ENCODE results near the gene TWF2.
A peak's percentile ranks its signal among the peaks of the same experiment; 100 is the strongest.

TWF2 gene

DNA sequence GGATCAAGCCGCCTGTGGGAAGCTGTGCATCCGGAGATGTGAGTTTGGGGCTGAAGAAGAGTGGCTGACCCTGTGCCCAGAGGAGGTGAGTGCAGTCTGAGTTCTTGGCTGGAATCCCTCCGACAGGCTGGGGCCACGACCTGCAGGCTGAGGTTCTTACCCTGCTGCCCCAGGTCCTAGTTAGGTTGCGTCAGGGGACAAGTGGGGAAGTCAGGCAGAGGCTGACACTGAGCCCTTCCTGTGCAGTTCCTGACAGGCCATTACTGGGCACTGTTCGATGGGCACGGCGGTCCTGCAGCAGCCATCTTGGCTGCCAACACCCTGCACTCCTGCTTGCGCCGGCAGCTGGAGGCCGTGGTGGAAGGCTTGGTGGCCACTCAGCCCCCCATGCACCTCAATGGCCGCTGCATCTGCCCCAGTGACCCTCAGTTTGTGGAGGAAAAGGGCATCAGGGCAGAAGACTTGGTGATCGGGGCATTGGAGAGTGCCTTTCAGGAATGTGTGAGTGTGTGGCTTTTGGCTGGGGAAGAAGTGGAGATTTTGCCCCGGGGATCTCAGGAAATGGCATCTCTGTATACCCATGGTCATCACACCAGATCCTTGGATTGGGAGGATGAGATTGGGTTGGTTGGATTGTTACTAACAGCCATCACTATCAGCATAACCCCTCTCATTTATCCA, 7.9 kb upstream of the TWF2 start:
- TF ChIP-seq, protein P1, sequence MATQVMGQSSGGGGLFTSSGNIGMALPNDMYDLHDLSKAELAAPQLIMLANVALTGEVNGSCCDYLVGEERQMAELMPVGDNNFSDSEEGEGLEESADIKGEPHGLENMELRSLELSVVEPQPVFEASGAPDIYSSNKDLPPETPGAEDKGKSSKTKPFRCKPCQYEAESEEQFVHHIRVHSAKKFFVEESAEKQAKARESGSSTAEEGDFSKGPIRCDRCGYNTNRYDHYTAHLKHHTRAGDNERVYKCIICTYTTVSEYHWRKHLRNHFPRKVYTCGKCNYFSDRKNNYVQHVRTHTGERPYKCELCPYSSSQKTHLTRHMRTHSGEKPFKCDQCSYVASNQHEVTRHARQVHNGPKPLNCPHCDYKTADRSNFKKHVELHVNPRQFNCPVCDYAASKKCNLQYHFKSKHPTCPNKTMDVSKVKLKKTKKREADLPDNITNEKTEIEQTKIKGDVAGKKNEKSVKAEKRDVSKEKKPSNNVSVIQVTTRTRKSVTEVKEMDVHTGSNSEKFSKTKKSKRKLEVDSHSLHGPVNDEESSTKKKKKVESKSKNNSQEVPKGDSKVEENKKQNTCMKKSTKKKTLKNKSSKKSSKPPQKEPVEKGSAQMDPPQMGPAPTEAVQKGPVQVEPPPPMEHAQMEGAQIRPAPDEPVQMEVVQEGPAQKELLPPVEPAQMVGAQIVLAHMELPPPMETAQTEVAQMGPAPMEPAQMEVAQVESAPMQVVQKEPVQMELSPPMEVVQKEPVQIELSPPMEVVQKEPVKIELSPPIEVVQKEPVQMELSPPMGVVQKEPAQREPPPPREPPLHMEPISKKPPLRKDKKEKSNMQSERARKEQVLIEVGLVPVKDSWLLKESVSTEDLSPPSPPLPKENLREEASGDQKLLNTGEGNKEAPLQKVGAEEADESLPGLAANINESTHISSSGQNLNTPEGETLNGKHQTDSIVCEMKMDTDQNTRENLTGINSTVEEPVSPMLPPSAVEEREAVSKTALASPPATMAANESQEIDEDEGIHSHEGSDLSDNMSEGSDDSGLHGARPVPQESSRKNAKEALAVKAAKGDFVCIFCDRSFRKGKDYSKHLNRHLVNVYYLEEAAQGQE (IDR thresholded peaks at IDR 0.05; ENCODE audit: low read depth): no peak
- TF ChIP-seq TAF1 (IDR thresholded peaks at IDR 0.05; ENCODE audit: low read depth) (no peak), CREB1 (IDR thresholded peaks at IDR 0.05; ENCODE audit: low read depth) (no peak), RAD21 (IDR thresholded peaks at IDR 0.05; ENCODE audit: low read depth) (no peak), EP300 (IDR thresholded peaks at IDR 0.05; ENCODE audit: borderline replicate concordance) (no peak), CEBPB (IDR thresholded peaks at IDR 0.05) (no peak), NFIC (IDR thresholded peaks at IDR 0.05) (no peak), EGR1 (IDR thresholded peaks at IDR 0.05) (no peak), TEAD4 (IDR thresholded peaks at IDR 0.05) (no peak), YY1 (IDR thresholded peaks at IDR 0.05; ENCODE audit: low read depth) (no peak), FOXM1 (IDR thresholded peaks at IDR 0.05; ENCODE audit: borderline replicate concordance, low read depth) (no peak), ZBTB7A (IDR thresholded peaks at IDR 0.05; ENCODE audit: low read depth) (no peak), TCF12 (IDR thresholded peaks at IDR 0.05; ENCODE audit: low read depth) (no peak)
- TF ChIP-seq, protein P2, sequence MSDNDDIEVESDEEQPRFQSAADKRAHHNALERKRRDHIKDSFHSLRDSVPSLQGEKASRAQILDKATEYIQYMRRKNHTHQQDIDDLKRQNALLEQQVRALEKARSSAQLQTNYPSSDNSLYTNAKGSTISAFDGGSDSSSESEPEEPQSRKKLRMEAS (IDR thresholded peaks at IDR 0.05): no peak
- TF ChIP-seq, protein P3, sequence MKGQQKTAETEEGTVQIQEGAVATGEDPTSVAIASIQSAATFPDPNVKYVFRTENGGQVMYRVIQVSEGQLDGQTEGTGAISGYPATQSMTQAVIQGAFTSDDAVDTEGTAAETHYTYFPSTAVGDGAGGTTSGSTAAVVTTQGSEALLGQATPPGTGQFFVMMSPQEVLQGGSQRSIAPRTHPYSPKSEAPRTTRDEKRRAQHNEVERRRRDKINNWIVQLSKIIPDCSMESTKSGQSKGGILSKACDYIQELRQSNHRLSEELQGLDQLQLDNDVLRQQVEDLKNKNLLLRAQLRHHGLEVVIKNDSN (IDR thresholded peaks at IDR 0.05): no peak

DNA sequence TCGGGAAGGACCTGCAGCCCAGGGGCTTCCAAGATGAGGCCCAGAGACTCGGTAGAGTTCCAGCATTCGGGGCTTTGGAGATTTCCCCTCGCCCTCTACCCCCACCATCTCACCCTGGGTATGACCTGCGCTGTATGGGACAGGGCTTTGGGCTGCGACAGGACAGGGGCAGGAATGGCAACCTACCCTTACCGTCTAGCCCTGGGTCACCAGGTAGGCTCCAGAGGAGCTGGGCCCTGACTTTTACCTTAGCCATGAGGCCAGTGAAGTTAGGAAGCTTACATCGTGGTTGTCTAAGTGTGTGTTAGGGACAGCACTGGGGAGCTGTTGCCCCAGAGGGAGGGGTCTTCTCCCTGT, 7.3 kb upstream of the TWF2 start:
- TF ChIP-seq EGR1 (IDR thresholded peaks at IDR 0.05) (no peak), EP300 (IDR thresholded peaks at IDR 0.05; ENCODE audit: borderline replicate concordance) (no peak), TCF12 (IDR thresholded peaks at IDR 0.05; ENCODE audit: low read depth) (no peak), RAD21 (IDR thresholded peaks at IDR 0.05; ENCODE audit: low read depth) (no peak), CEBPB (IDR thresholded peaks at IDR 0.05) (no peak), YY1 (IDR thresholded peaks at IDR 0.05; ENCODE audit: low read depth) (no peak), TEAD4 (IDR thresholded peaks at IDR 0.05) (no peak), CREB1 (IDR thresholded peaks at IDR 0.05; ENCODE audit: low read depth) (no peak), FOXM1 (IDR thresholded peaks at IDR 0.05; ENCODE audit: borderline replicate concordance, low read depth) (no peak), TAF1 (IDR thresholded peaks at IDR 0.05; ENCODE audit: low read depth) (no peak), NFIC (IDR thresholded peaks at IDR 0.05) (no peak), ZBTB7A (IDR thresholded peaks at IDR 0.05; ENCODE audit: low read depth) (no peak)
- TF ChIP-seq, protein P2 (IDR thresholded peaks at IDR 0.05): no peak
- TF ChIP-seq, protein P1 (IDR thresholded peaks at IDR 0.05; ENCODE audit: low read depth): no peak
- TF ChIP-seq, protein P3 (IDR thresholded peaks at IDR 0.05): no peak

DNA sequence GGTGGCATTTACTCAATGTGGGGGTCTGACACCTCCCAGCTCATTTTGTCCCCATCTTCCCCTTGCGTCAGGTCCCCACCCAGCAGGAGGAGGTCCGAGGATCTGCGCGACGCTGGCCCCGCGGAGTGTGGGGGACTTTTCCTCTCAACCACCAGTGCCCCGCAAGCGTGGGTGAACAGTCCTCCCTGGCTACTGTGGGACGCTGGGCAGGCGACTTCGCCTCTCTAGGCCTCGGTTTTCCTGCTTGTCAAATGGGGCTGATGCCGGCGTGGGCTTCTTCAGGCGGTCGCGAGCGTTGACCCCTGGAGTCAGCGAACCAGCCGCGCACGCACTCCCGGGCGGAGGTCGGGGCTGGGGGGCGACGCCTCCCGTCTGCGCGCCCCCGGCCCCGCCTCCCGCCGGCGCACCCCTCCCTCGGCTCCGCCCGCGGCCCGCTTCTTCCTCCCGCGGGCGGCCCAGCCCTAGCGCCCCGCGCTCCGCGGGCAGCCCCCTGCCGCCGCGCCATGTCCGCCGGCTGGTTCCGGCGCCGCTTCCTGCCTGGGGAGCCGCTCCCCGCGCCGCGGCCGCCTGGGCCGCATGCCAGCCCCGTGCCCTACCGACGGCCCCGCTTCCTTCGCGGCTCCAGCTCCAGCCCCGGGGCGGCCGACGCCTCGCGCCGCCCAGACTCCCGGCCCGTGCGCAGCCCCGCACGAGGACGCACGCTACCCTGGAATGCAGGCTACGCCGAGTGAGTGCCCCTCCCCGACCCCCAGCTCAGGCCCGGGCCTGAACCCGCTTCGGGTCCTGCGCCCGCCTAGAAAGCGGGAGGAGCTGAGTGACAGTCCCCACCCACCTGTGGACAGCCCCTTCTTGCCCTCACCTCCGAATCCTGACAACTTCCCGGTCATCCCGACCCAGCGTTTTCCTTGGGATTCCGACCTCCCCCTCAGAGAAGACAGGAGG, 6.6 kb upstream of the TWF2 start, which contains the start of gene PPM1M:
TSS of gene PPM1M (plus strand) at position 438 of the 942 bp plus-strand sequence. CDS start at position 504, 66 bp downstream.
- TF ChIP-seq TEAD4 (IDR thresholded peaks at IDR 0.05): peak; percentile 65
- TF ChIP-seq RAD21 (IDR thresholded peaks at IDR 0.05; ENCODE audit: low read depth): no peak
- TF ChIP-seq, protein P1 (IDR thresholded peaks at IDR 0.05; ENCODE audit: low read depth): no peak
- TF ChIP-seq TAF1 (IDR thresholded peaks at IDR 0.05; ENCODE audit: low read depth): no peak
- TF ChIP-seq, protein P3 (IDR thresholded peaks at IDR 0.05): no peak
- TF ChIP-seq, protein P2 (IDR thresholded peaks at IDR 0.05): peak; percentile 72; the same call in 1 of the 2 replicates
- TF ChIP-seq EP300 (IDR thresholded peaks at IDR 0.05; ENCODE audit: borderline replicate concordance): no peak
- TF ChIP-seq TCF12 (IDR thresholded peaks at IDR 0.05; ENCODE audit: low read depth): no peak
- TF ChIP-seq EGR1 (IDR thresholded peaks at IDR 0.05): no peak
- TF ChIP-seq FOXM1 (IDR thresholded peaks at IDR 0.05; ENCODE audit: borderline replicate concordance, low read depth): no peak
- TF ChIP-seq YY1 (IDR thresholded peaks at IDR 0.05; ENCODE audit: low read depth): 0 out of 2 replicates have a peak, but pooled peaks have one; percentile 36
- peak; percentile 7; the same call in 1 of the 2 replicates for TF ChIP-seq NFIC (IDR thresholded peaks at IDR 0.05)
- no peak for TF ChIP-seq CREB1 (IDR thresholded peaks at IDR 0.05; ENCODE audit: low read depth)
- TF ChIP-seq CEBPB (IDR thresholded peaks at IDR 0.05): no peak
- TF ChIP-seq ZBTB7A (IDR thresholded peaks at IDR 0.05; ENCODE audit: low read depth): peak; percentile 65; the same call in 1 of the 2 replicates
